ENCODE data around the gene PGRMC2. TPM values are rescaled to one million over a fixed set of nuclear protein-coding genes. Genes with fewer than 3 reads are reported as not detected.

The PGRMC2 gene
- total and polyA plus RNA-seq, 4 experiments from 2014 or later = 16.5 to 49.6 (median 32.0) TPM

GRCh38 chr4:128289523-128290158 lies 2.0 kb upstream of the PGRMC2 start:
- no peak overlapping the region for H3K4me3 ChIP-seq (ENCODE audit: low read length in 2 of 2)
- Mint-ChIP-seq H3K9me3 (no peaks in the 10 kb centered on the region), H3K4me1 (peaks cover 19 to 33% (median 24%) of the 10 kb centered on the region in 4 donors), H3K27me3 (no peaks in the 10 kb centered on the region), H3K4me3 (no peak overlapping the region), H3K27ac (peak overlapping the region in 6 of 7 donors; percentile 19 to 97 (median 52)), H3K36me3 (peaks cover 3 to 10% of the 10 kb centered on the region in 2 donors)
- H3K9me3 ChIP-seq (ENCODE audit: control insufficient read depth in 1 of 2, low read length in 2 of 2) = no peaks in the 10 kb centered on the region
- DNase-seq = no peak
- intact Hi-C loops (cut with micrococcal nuclease) = loop anchor here (10.0 kb wide), 1 partner anchor 95 kb away; no protein-coding TSS in a partner anchor
- no peaks in the 10 kb centered on the region for H3K36me3 ChIP-seq (ENCODE audit: insufficient read depth, low read length)
- no peaks in the 10 kb centered on the region for H3K27me3 ChIP-seq (ENCODE audit: insufficient read depth, low read length)
- peaks cover 37% of the 10 kb centered on the region for H3K4me1 ChIP-seq (ENCODE audit: insufficient read depth, low read length)
- no peak overlapping the region for H3K27ac ChIP-seq (ENCODE audit: low read depth, low read length)
- ChIA-PET CTCF (ENCODE audit: partially characterized antibody) (interaction anchor here (0.8 to 2.5 kb wide), 3 partner anchors 8 to 574 kb away, joined by 3 to 6 read pairs (median 3); partner anchors contain the start of genes ABHD18 and MFSD8), POLR2A (ENCODE audit: partially characterized antibody) (interaction anchor here (0.8 kb wide), 1 partner anchor 229 kb away, joined by 3 read pairs; the partner anchor contains the start of gene LARP1B)

DNA sequence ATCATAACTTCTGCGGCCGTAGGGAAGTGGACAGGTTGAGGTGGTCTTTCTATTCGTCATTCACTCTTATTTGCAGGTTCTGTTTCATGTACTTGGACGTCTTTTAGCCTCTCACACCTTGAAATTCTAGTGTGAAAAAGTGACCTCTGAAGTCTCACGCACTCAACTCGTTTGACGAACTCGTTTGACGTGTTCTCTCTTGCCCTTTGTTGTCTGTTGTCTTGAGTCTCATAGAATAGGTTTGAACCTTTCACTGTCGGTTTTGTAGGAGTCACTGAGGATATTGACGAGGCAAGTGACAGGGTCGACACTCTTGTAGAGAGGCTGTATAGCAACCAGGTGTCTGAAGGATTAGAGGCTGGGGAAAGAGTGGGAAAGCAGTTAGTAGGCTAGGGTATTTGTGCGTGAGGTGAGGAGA lies 1.1 kb upstream of the PGRMC2 start:
- H3K4me3 Mint-ChIP-seq = peak overlapping the region; percentile 81 to 91 (median 88)
- intact Hi-C loops (cut with micrococcal nuclease) = loop anchor here (1.0 to 10.0 kb wide), 5 partner anchors 94 to 521 kb away; partner anchors contain the start of genes ABHD18, JADE1, MFSD8 and PLK4
- Histone ChIP-seq H3K27ac (ENCODE audit: low read depth, low read length) (peak overlapping the region; percentile 88), H3K27me3 (ENCODE audit: insufficient read depth, low read length) (no peaks in the 10 kb centered on the region), H3K9me3 (ENCODE audit: control insufficient read depth in 1 of 2, low read length in 2 of 2) (no peaks in the 10 kb centered on the region), H3K36me3 (ENCODE audit: insufficient read depth, low read length) (no peaks in the 10 kb centered on the region), H3K4me3 (ENCODE audit: low read length in 2 of 2) (peak overlapping the region; percentile 33 to 87), H3K4me1 (ENCODE audit: insufficient read depth, low read length) (peaks cover 43% of the 10 kb centered on the region)
- H3K27me3 Mint-ChIP-seq = no peaks in the 10 kb centered on the region
- no peaks in the 10 kb centered on the region for H3K9me3 Mint-ChIP-seq
- peaks cover 0 to 10% of the 10 kb centered on the region in 2 donors for H3K36me3 Mint-ChIP-seq
- H3K4me1 Mint-ChIP-seq = peaks cover 22 to 39% (median 28%) of the 10 kb centered on the region in 4 donors
- POLR2A ChIA-PET (ENCODE audit: partially characterized antibody) = interaction anchor here (0.7 to 3.9 kb wide), 8 partner anchors 9 to 805 kb away, joined by 3 to 20 read pairs (median 5); partner anchors contain the start of genes ABHD18, LARP1B, MFSD8 and PLK4
- H3K27ac Mint-ChIP-seq = peak overlapping the region; percentile 80 to 97 (median 96)
- DNase-seq = peak; percentile 66 to 79 (median 70)
- CTCF ChIA-PET (ENCODE audit: partially characterized antibody) = interaction anchor here (1.5 to 2.5 kb wide), 2 partner anchors 48 to 323 kb away, joined by 3 to 6 read pairs; partner anchors contain the start of genes ABHD18 and MFSD8

DNA sequence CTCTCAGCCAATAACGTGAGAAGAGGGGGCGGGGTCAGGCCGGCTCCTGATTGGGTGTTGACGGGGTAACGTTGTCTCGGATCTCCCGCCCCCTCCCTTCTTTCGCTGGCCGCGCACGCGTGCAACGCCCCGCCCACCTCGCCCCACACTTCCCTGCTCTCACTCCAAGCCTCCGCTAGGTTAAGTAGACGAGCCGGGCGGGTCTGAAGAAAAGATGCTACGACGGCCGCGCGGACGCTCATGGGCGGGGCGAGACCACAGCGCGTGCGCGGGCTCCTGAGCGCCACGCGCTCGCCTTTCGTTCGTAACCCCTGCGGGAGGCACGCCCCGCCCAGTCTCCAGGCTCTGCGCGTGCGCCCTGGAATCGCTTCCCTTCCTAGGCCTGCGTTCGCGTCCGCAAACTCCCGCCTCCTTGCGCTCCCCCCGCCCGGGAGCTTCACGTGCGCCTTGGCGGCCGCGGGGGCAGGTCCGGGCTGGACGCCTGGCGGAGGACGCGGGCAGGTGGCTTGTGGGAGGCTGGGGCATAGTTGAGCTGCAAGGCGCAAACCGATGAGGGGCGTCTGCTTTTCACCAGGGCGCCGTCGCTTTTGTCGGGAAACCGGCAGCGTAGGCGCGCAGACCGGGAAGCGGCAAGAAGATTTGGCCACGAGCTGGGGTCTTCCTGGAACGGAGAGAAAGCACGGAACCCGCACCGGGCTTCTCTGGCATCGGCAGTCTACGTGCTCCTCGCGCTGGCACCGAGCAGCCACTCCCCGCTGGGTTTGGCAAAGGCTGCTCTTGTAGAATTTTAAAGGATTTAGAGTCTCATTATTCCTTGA lies 467 bp upstream of the PGRMC2 start:
- Histone ChIP-seq H3K36me3 (ENCODE audit: insufficient read depth, low read length) (no peaks in the 10 kb centered on the region), H3K4me1 (ENCODE audit: insufficient read depth, low read length) (peaks cover 43% of the 10 kb centered on the region), H3K27me3 (ENCODE audit: insufficient read depth, low read length) (no peaks in the 10 kb centered on the region), H3K27ac (ENCODE audit: low read depth, low read length) (peak overlapping the region; percentile 88), H3K9me3 (ENCODE audit: control insufficient read depth in 1 of 2, low read length in 2 of 2) (no peaks in the 10 kb centered on the region), H3K4me3 (ENCODE audit: low read length in 2 of 2) (peak overlapping the region; percentile 33 to 87)
- Mint-ChIP-seq H3K36me3 (peaks cover 0 to 12% of the 10 kb centered on the region in 2 donors), H3K27me3 (no peaks in the 10 kb centered on the region), H3K27ac (peak overlapping the region; percentile 80 to 97 (median 96)), H3K9me3 (peaks cover 0 to 2% (median 0%) of the 10 kb centered on the region in 8 donors), H3K4me1 (peaks cover 24 to 42% (median 31%) of the 10 kb centered on the region in 4 donors), H3K4me3 (peak overlapping the region; percentile 81 to 91 (median 88))
- POLR2A ChIA-PET (ENCODE audit: partially characterized antibody) = interaction anchor here (0.7 to 3.9 kb wide), 8 partner anchors 9 to 805 kb away, joined by 3 to 20 read pairs (median 5); partner anchors contain the start of genes ABHD18, LARP1B, MFSD8 and PLK4
- DNase-seq = peak; percentile 97 to 100 (median 99)
- intact Hi-C loops (cut with micrococcal nuclease) = loop anchor here (1.0 to 10.0 kb wide), 6 partner anchors 93 to 805 kb away; partner anchors contain the start of genes ABHD18, JADE1, MFSD8 and PLK4
- CTCF ChIA-PET (ENCODE audit: partially characterized antibody) = interaction anchor here (1.5 to 2.5 kb wide), 2 partner anchors 48 to 323 kb away, joined by 3 to 6 read pairs; partner anchors contain the start of genes ABHD18 and MFSD8

DNA sequence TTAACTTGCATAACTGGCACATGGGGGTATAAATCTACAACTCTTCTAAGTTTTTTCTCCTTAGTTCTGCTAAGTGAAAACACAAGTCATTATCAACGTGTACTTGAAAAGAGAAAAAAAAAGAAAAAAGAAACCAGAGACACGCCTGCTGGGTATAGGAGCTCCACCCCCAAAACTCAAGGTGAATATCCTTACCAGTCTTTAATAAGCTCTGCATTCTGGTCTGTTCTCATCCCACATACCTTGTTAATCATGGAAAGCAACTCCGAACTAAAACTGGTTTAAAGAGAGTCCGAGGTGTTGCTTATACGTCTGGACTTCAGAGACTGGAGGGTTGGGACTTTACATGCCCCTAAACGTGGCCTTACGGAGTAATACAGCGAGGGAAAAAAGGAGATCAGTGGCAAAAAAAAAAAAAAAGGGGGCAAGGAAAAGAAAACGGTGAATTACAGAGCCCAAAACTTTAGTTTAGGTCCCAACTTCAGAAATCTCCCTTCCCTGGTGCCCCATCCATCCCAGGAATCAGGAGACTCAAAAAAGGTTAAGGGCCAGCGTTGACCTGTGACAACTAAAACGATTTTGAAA lies 1.0 kb downstream of the PGRMC2 start:
- Mint-ChIP-seq H3K4me3 (peak overlapping the region; percentile 81 to 92 (median 90)), H3K4me1 (peaks cover 33 to 56% (median 40%) of the 10 kb centered on the region in 4 donors), H3K27me3 (no peaks in the 10 kb centered on the region), H3K27ac (peak overlapping the region; percentile 80 to 97 (median 95)), H3K9me3 (peaks cover 0 to 2% (median 0%) of the 10 kb centered on the region in 8 donors), H3K36me3 (peaks cover 4 to 16% of the 10 kb centered on the region in 2 donors)
- intact Hi-C loops (cut with micrococcal nuclease) = loop anchor here (1.0 to 10.0 kb wide), 2 partner anchors 92 to 807 kb away; partner anchors contain the start of gene SCLT1
- Histone ChIP-seq H3K9me3 (ENCODE audit: control insufficient read depth in 1 of 2, low read length in 2 of 2) (no peaks in the 10 kb centered on the region), H3K27me3 (ENCODE audit: insufficient read depth, low read length) (no peaks in the 10 kb centered on the region), H3K36me3 (ENCODE audit: insufficient read depth, low read length) (no peaks in the 10 kb centered on the region), H3K4me1 (ENCODE audit: insufficient read depth, low read length) (peaks cover 54% of the 10 kb centered on the region), H3K27ac (ENCODE audit: low read depth, low read length) (peak overlapping the region; percentile 88), H3K4me3 (ENCODE audit: low read length in 2 of 2) (peak overlapping the region; percentile 49 to 54)
- ChIA-PET CTCF (ENCODE audit: partially characterized antibody) (interaction anchor here (0.7 to 1.4 kb wide), 2 partner anchors 321 to 515 kb away, joined by 5 to 6 read pairs; partner anchors contain the start of genes ABHD18 and MFSD8), POLR2A (ENCODE audit: partially characterized antibody) (interaction anchor here (0.6 to 3.9 kb wide), 8 partner anchors 9 to 807 kb away, joined by 3 to 20 read pairs (median 4); partner anchors contain the start of genes ABHD18, LARP1B, MFSD8 and PLK4)
- DNase-seq = peak; percentile 55 to 64 (median 58)

- Histone ChIP-seq H3K4me1 (ENCODE audit: insufficient read depth, low read length) (peaks cover 60% of the 10 kb centered on the region), H3K36me3 (ENCODE audit: insufficient read depth, low read length) (no peaks in the 10 kb centered on the region), H3K4me3 (ENCODE audit: low read length in 2 of 2) (no peak overlapping the region), H3K27ac (ENCODE audit: low read depth, low read length) (no peak overlapping the region), H3K27me3 (ENCODE audit: insufficient read depth, low read length) (no peaks in the 10 kb centered on the region), H3K9me3 (ENCODE audit: control insufficient read depth in 1 of 2, low read length in 2 of 2) (no peaks in the 10 kb centered on the region)
- POLR2A ChIA-PET (ENCODE audit: partially characterized antibody) = interaction anchor here (1.0 to 3.9 kb wide), 4 partner anchors 7 to 526 kb away, joined by 3 to 20 read pairs (median 4); partner anchors contain the start of gene LARP1B
- Mint-ChIP-seq H3K4me1 (peaks cover 38 to 61% (median 50%) of the 10 kb centered on the region in 4 donors), H3K27me3 (no peaks in the 10 kb centered on the region), H3K4me3 (peak overlapping the region; percentile 4 to 91 (median 85)), H3K36me3 (peaks cover 7 to 14% of the 10 kb centered on the region in 2 donors), H3K9me3 (peaks cover 0 to 2% (median 0%) of the 10 kb centered on the region in 8 donors), H3K27ac (peak overlapping the region in 3 of 7 donors; percentile 43 to 95 (median 80))
- no peak for DNase-seq
- intact Hi-C loops (cut with micrococcal nuclease) = loop anchor here (10.0 kb wide), 1 partner anchor 91 kb away; no protein-coding TSS in a partner anchor
- CTCF ChIA-PET (ENCODE audit: partially characterized antibody) = interaction anchor here (0.8 to 1.4 kb wide), 2 partner anchors 320 to 807 kb away, joined by 3 to 6 read pairs; partner anchors contain the start of genes ABHD18 and MFSD8
Observed at GRCh38 chr4:128285085-128285997, 2.3 kb downstream of the PGRMC2 start.
